ENCODE data around the gene CLIC3.

CLIC3 gene

GRCh38 chr9:136979769-136980587, 16.4 kb downstream of the CLIC3 start:
- no peak for DNase-seq

DNA sequence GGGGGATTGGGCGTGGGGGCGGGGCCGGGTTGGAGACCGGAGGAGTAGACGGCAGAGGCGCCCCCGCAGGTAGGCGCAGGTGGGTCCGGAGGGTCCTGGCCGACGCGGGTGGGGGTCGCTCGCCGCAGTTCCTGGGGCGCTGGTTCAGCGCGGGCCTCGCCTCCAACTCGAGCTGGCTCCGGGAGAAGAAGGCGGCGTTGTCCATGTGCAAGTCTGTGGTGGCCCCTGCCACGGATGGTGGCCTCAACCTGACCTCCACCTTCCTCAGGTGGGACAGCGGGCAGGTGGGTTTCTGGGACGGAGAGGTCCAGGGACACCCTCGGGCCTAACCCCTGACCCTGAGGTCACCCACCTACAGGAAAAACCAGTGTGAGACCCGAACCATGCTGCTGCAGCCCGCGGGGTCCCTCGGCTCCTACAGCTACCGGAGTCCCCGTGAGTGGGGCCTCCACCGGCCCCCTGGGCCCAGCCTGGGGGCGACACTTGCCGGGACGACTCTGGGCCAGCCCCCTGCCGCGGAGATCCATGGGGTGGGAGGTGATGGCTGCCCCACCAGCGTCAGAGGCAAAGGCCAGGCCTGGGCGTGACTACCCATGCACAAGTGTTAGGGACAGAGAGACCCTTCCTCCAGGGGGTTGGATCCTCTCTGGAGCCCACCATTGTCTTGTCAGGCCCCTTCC, 17.4 kb downstream of the CLIC3 start:
- DNase-seq: no peak

GRCh38 chr9:136978073-136978864, 18.1 kb downstream of the CLIC3 start:
- peak; percentile 67 for DNase-seq

DNA sequence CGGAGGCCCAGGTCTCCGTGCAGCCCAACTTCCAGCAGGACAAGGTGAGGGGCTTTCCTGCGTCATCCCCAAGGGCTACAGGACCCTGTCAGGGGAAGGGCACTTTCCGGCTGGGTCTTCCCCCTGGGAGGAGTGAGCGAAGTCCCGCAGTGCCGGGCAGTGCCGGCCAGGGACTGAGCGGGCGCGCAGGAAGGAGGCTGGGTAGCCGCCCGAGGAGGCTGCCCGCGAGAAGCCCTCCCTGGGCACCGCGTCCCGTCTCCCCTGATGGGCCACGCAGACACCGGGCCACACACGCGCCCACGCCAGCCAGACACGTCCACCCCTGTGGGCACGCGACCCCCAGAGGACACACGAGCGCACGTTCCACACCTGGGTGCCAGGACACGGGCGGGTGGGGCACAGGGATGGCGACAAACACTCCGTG, 18.7 kb downstream of the CLIC3 start:
- DNase-seq: no peak

GRCh38 chr9:136977223-136977622, 19.1 kb downstream of the CLIC3 start, which contains the start of gene PTGDS:
Gene PTGDS, plus strand, starts transcription at chr9:136977504. Its CDS starts 75 bp downstream, at chr9:136977579.
- no peak for DNase-seq

DNA sequence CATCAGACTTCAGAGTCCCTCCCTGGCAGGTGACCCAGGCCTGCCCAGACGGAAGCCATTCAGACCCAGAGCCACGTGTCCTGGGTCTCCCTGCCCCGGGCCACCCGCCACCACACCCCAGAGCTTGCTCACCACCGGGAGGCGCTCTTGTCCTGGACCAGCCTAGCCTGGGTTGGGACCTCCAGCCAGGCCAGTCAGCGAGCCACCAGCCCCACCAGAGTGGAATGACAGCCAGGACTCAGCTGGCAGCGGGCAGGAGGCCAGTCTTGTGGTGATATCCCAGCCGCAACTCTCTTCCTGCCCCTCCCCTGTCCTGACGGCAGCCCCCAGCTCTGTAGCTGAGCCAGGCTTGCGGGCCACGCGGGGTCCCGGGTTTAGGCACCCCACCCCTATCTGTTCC, 20.7 kb downstream of the CLIC3 start:
- no peak for DNase-seq

DNA sequence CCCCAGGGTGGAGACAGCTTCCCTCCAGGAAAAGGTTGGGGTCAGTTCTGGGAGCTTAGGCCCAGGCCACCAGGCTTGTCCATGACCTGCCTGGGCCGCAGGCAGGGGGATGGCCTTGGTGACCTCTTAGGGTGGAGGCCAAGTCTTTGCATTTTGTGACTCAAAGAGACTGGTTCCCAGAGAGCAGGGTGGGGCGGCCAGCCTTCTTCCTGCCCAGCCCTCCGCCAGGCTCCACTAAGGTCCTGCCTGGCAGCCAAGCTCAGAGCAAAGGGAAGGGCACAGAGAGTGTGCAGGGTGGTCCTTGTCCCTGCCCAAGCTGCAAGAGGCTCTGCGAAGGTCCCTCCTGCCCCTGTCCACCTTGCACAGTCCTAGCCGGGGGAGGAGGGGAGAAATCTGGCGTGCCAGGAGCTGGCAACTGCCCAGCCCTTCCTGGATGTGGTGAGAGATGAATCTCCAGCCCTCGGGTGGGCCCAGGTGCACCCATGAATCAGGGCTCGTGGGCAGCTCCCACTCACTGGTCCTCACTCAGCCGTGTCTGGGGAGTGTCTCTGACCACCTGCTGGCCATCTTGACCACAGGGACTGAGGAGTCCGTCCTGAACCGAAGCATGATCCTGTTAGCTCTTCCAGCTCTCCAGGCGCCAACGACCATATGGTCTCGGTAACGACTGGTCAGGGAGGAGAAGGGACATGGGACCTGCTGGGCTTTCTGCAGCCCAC, 21.4 kb downstream of the CLIC3 start:
- no peak for DNase-seq

- DNase-seq: no peak
Measured at GRCh38 chr9:136973618-136974617, 22.4 kb downstream of the CLIC3 start.

GRCh38 chr9:136972743-136973142, 23.6 kb downstream of the CLIC3 start:
- DNase-seq: no peak

DNA sequence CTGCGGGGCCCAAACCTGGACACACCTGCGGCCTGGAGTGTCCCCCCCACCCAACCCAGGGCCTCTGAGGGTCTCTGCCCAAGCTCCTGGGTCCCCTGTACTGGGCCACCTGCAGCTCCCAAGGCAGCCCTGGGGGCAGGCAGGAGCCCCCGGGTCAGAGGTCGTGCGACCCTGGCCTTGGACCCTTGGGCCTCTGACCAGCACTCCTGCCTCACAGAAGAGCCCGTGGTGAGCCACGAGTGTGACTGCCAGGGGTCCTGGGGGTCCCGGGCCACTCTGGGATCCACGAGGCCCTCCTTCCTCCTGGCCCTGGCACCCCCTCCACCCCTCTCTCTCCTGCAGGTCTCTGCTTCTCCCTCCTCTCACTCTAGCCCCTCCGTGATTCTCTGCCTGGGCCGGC, 24.0 kb downstream of the CLIC3 start:
- DNase-seq: no peak

GRCh38 chr9:136971746-136972145, 24.6 kb downstream of the CLIC3 start:
- DNase-seq: no peak

GRCh38 chr9:136970361-136970760, 26.0 kb downstream of the CLIC3 start:
- no peak for DNase-seq

GRCh38 chr9:136969774-136970173, 26.6 kb downstream of the CLIC3 start:
- DNase-seq: no peak

- no peak for DNase-seq
Measured at GRCh38 chr9:136969150-136969549, 27.2 kb downstream of the CLIC3 start.

DNA sequence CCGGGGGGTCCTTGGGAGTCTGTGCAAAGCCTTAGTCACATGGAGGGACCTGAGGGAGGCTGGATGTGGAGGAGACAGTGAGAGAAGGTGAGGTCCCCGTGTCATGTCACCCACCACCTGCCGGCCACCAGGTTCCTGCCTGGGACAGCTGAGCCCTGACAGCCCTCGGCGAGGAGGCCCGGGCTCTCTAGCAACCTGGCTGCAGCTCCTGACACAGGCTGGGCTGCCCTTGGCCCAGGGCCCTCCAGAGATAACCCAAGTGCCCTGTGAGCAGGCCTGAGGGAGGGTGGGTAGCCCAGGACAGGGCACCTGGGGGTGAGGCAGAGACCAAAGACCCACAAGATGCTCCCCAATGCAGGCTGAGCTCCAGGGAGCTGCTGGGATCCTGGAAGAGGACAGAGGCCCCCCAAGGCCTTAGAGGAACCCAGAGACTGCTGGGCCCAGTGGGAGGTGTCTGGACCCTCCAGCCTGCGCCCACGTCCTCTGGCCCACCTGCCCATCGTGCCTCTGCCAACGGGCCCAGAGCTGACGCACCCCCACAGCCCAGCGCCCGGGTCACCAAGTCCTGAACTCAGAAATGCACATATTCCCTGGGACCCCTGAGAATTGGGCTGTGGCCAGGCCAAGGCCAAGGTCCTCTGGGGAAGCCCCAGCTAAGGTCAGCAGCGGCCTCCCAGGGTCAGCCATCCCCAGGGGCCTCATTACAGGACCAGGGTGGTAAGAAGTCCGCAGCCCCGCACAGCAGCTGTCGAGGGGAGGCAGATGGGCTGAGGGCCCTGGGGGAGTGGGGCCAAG, 27.8 kb downstream of the CLIC3 start:
- no peak for DNase-seq

GRCh38 chr9:136965771-136966484, 30.4 kb downstream of the CLIC3 start:
- DNase-seq: no peak

- no peak for DNase-seq
Measured at GRCh38 chr9:136964833-136965422, 31.4 kb downstream of the CLIC3 start.

GRCh38 chr9:136964171-136964689, 32.1 kb downstream of the CLIC3 start:
- no peak for DNase-seq

GRCh38 chr9:136963751-136964150, 32.6 kb downstream of the CLIC3 start:
- no peak for DNase-seq

Measured in stimulated activated CD4-positive, alpha-beta T cell treated with anti-CD3 and anti-CD28 coated beads, Interleukin-4, amount 100 ng/mL, for 1 hour (primary cell).